K562 (cell line): Measurements from ENCODE around the gene SLC22A12. TPM values are rescaled to one million over a fixed set of nuclear protein-coding genes. Genes with fewer than 3 reads are reported as not detected.

ENCODE experiments used
- ELF2 ChIP-seq: fragments of 250-450 bp; sonication (Bioruptor Pico); IDR thresholded peaks from 2 replicates; pipeline ENCODE4 v1.5.0; 2021; ENCODE audit warnings: mild to moderate bottlenecking
- PTTG1 ChIP-seq: fragments of 450-650 bp; IDR thresholded peaks from 2 replicates; pipeline ENCODE4 v1.6.1; 2016; ENCODE audit warnings: low read depth, mild to moderate bottlenecking, missing genetic modification characterization, missing compliant biosample characterization
- SMAD2 ChIP-seq: fragments of 150-350 bp; IDR thresholded peaks from 2 replicates; pipeline ENCODE4 v1.6.1; 2014; ENCODE audit warnings: low read depth, mild to moderate bottlenecking, low read length
- SMAD4 ChIP-seq: fragments of 250-450 bp; sonication (Bioruptor Pico); conservative IDR thresholded peaks from 2 replicates; pipeline ENCODE4 v1.8.0; 2021; ENCODE audit warnings: inconsistent platforms, mild to moderate bottlenecking, moderate library complexity
- polyA plus RNA-seq, 8 experiments: library from polyadenylated mRNA; depleted of rRNA in 4 of 8; stranded (reverse) in 5 of 8; unstranded in 3 of 8; fragments of >200 nt; fragmentation: Nextera tagmentation in 2 of 8; fragmentation: Illumina TruSeq in 1 of 8; extraction: Ambion mirVana in 2 of 8; extraction: Trizol in 1 of 8; gene quantifications; 2 replicates each; pipeline versions ENCODE4 v1.2.1 to v1.2.3, GENCODE V29; 2011 to 2014; ENCODE audit warnings: inconsistent platforms in 1 of 8, missing spikeins in 1 of 8
- total RNA-seq, 7 experiments: library from RNA; depleted of rRNA in 6 of 7; stranded (reverse); fragments of >200 nt in 6 of 7; fragmentation: Illumina TruSeq in 2 of 7; extraction: Trizol in 2 of 7; gene quantifications; 2 replicates each; pipeline versions ENCODE4 v1.2.1 to v1.2.3, GENCODE V29; 2011 to 2021; ENCODE audit warnings: low replicate concordance in 1 of 7
- TF ChIP-seq, protein P1 (sequence below): fragments of 450-650 bp; IDR thresholded peaks from 2 replicates; pipeline ENCODE4 v1.6.1; 2016; ENCODE audit warnings: mild to moderate bottlenecking, moderate library complexity
- TF ChIP-seq, protein P2 (sequence below): sonication (generic); formaldehyde crosslinking; IDR thresholded peaks from 2 replicates; pipeline ENCODE4 v1.8.0; 2023; ENCODE audit warnings: missing genetic modification reagents, mild to moderate bottlenecking, borderline replicate concordance
- TF ChIP-seq, protein P3 (sequence below): fragments of 250-450 bp; sonication (Bioruptor Pico); IDR thresholded peaks from 2 replicates; pipeline ENCODE4 v1.4.0; 2020; ENCODE audit warnings: mild to moderate bottlenecking, moderate library complexity, borderline replicate concordance

Gene SLC22A12
- total and polyA plus RNA-seq, 9 of the 15 experiments (the other 6 are each of a cell fraction or from before 2014, with no cell fraction given), result not detected

DNA sequence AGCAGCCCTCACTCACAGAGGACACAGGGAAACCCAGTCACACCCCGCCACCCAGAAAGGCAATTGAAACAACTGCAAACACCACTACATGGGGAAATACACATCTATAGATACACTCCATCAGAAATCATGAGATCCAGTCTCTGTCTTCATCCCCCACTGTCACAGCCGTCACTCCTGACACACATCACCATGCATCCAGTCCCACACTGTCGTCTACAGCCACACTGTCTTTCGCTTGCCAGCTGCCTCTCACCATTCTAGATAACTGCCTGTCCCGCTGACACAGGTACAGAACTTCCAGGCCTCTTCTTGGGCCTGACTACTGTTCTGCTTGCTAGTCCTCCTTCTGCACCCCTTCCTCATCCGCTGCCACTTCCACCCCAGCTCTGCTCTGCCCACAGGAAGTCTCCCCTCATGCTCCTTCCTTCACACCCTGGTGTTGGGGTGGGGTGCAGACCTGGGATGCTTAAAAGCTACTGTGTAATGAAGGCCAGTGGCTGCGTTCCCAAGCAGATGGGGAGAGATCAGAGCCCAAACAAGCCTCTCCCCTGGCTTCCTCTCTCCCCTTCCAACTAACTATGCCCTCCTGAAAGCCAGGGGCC is 42.6 kb downstream of the SLC22A12 start (continued):
- TF ChIP-seq, protein P1, sequence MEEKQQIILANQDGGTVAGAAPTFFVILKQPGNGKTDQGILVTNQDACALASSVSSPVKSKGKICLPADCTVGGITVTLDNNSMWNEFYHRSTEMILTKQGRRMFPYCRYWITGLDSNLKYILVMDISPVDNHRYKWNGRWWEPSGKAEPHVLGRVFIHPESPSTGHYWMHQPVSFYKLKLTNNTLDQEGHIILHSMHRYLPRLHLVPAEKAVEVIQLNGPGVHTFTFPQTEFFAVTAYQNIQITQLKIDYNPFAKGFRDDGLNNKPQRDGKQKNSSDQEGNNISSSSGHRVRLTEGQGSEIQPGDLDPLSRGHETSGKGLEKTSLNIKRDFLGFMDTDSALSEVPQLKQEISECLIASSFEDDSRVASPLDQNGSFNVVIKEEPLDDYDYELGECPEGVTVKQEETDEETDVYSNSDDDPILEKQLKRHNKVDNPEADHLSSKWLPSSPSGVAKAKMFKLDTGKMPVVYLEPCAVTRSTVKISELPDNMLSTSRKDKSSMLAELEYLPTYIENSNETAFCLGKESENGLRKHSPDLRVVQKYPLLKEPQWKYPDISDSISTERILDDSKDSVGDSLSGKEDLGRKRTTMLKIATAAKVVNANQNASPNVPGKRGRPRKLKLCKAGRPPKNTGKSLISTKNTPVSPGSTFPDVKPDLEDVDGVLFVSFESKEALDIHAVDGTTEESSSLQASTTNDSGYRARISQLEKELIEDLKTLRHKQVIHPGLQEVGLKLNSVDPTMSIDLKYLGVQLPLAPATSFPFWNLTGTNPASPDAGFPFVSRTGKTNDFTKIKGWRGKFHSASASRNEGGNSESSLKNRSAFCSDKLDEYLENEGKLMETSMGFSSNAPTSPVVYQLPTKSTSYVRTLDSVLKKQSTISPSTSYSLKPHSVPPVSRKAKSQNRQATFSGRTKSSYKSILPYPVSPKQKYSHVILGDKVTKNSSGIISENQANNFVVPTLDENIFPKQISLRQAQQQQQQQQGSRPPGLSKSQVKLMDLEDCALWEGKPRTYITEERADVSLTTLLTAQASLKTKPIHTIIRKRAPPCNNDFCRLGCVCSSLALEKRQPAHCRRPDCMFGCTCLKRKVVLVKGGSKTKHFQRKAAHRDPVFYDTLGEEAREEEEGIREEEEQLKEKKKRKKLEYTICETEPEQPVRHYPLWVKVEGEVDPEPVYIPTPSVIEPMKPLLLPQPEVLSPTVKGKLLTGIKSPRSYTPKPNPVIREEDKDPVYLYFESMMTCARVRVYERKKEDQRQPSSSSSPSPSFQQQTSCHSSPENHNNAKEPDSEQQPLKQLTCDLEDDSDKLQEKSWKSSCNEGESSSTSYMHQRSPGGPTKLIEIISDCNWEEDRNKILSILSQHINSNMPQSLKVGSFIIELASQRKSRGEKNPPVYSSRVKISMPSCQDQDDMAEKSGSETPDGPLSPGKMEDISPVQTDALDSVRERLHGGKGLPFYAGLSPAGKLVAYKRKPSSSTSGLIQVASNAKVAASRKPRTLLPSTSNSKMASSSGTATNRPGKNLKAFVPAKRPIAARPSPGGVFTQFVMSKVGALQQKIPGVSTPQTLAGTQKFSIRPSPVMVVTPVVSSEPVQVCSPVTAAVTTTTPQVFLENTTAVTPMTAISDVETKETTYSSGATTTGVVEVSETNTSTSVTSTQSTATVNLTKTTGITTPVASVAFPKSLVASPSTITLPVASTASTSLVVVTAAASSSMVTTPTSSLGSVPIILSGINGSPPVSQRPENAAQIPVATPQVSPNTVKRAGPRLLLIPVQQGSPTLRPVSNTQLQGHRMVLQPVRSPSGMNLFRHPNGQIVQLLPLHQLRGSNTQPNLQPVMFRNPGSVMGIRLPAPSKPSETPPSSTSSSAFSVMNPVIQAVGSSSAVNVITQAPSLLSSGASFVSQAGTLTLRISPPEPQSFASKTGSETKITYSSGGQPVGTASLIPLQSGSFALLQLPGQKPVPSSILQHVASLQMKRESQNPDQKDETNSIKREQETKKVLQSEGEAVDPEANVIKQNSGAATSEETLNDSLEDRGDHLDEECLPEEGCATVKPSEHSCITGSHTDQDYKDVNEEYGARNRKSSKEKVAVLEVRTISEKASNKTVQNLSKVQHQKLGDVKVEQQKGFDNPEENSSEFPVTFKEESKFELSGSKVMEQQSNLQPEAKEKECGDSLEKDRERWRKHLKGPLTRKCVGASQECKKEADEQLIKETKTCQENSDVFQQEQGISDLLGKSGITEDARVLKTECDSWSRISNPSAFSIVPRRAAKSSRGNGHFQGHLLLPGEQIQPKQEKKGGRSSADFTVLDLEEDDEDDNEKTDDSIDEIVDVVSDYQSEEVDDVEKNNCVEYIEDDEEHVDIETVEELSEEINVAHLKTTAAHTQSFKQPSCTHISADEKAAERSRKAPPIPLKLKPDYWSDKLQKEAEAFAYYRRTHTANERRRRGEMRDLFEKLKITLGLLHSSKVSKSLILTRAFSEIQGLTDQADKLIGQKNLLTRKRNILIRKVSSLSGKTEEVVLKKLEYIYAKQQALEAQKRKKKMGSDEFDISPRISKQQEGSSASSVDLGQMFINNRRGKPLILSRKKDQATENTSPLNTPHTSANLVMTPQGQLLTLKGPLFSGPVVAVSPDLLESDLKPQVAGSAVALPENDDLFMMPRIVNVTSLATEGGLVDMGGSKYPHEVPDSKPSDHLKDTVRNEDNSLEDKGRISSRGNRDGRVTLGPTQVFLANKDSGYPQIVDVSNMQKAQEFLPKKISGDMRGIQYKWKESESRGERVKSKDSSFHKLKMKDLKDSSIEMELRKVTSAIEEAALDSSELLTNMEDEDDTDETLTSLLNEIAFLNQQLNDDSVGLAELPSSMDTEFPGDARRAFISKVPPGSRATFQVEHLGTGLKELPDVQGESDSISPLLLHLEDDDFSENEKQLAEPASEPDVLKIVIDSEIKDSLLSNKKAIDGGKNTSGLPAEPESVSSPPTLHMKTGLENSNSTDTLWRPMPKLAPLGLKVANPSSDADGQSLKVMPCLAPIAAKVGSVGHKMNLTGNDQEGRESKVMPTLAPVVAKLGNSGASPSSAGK, result no peak
- no peak for TF ChIP-seq SMAD4
- TF ChIP-seq, protein P2, sequence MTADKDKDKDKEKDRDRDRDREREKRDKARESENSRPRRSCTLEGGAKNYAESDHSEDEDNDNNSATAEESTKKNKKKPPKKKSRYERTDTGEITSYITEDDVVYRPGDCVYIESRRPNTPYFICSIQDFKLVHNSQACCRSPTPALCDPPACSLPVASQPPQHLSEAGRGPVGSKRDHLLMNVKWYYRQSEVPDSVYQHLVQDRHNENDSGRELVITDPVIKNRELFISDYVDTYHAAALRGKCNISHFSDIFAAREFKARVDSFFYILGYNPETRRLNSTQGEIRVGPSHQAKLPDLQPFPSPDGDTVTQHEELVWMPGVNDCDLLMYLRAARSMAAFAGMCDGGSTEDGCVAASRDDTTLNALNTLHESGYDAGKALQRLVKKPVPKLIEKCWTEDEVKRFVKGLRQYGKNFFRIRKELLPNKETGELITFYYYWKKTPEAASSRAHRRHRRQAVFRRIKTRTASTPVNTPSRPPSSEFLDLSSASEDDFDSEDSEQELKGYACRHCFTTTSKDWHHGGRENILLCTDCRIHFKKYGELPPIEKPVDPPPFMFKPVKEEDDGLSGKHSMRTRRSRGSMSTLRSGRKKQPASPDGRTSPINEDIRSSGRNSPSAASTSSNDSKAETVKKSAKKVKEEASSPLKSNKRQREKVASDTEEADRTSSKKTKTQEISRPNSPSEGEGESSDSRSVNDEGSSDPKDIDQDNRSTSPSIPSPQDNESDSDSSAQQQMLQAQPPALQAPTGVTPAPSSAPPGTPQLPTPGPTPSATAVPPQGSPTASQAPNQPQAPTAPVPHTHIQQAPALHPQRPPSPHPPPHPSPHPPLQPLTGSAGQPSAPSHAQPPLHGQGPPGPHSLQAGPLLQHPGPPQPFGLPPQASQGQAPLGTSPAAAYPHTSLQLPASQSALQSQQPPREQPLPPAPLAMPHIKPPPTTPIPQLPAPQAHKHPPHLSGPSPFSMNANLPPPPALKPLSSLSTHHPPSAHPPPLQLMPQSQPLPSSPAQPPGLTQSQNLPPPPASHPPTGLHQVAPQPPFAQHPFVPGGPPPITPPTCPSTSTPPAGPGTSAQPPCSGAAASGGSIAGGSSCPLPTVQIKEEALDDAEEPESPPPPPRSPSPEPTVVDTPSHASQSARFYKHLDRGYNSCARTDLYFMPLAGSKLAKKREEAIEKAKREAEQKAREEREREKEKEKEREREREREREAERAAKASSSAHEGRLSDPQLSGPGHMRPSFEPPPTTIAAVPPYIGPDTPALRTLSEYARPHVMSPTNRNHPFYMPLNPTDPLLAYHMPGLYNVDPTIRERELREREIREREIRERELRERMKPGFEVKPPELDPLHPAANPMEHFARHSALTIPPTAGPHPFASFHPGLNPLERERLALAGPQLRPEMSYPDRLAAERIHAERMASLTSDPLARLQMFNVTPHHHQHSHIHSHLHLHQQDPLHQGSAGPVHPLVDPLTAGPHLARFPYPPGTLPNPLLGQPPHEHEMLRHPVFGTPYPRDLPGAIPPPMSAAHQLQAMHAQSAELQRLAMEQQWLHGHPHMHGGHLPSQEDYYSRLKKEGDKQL (CRISPR knock-in tag), result no peak
- TF ChIP-seq, protein P3, sequence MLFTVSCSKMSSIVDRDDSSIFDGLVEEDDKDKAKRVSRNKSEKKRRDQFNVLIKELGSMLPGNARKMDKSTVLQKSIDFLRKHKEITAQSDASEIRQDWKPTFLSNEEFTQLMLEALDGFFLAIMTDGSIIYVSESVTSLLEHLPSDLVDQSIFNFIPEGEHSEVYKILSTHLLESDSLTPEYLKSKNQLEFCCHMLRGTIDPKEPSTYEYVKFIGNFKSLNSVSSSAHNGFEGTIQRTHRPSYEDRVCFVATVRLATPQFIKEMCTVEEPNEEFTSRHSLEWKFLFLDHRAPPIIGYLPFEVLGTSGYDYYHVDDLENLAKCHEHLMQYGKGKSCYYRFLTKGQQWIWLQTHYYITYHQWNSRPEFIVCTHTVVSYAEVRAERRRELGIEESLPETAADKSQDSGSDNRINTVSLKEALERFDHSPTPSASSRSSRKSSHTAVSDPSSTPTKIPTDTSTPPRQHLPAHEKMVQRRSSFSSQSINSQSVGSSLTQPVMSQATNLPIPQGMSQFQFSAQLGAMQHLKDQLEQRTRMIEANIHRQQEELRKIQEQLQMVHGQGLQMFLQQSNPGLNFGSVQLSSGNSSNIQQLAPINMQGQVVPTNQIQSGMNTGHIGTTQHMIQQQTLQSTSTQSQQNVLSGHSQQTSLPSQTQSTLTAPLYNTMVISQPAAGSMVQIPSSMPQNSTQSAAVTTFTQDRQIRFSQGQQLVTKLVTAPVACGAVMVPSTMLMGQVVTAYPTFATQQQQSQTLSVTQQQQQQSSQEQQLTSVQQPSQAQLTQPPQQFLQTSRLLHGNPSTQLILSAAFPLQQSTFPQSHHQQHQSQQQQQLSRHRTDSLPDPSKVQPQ (CRISPR knock-in tag), result no peak
- TF ChIP-seq ELF2 (CRISPR knock-in tag), result no peak
- TF ChIP-seq SMAD2, result no peak
- no peak for TF ChIP-seq PTTG1
